PFSK-1 (cell line): ENCODE data around the gene PI4KB.

Source experiments
- FOXP2 ChIP-seq: optimal IDR thresholded peaks from 2 replicates; pipeline ENCODE3; 2011; ENCODE audit warnings: borderline replicate concordance, control low read depth, inconsistent platforms; ENCODE audit not compliant: insufficient read depth; ENCODE audit errors: extremely low read length, extremely low read depth
- POLR2AphosphoS5 ChIP-seq: IDR thresholded peaks from 2 replicates; pipeline ENCODE4 v1.6.1; 2012; ENCODE audit warnings: low read depth, mild to moderate bottlenecking, control low read depth, low read length, moderate library complexity
- SIN3A ChIP-seq: IDR thresholded peaks from 2 replicates; pipeline ENCODE4 v1.6.1; 2012; ENCODE audit warnings: mild to moderate bottlenecking, low read length, moderate library complexity, borderline replicate concordance; ENCODE audit not compliant: insufficient read depth
- TAF1 ChIP-seq: IDR thresholded peaks from 2 replicates; pipeline ENCODE4 v1.6.1; 2012; ENCODE audit warnings: low read length, control low read depth, borderline replicate concordance; ENCODE audit not compliant: insufficient read depth
- TF ChIP-seq, protein P1 (sequence below), 2 experiments: IDR thresholded peaks; 2 replicates each; pipeline versions ENCODE4 v1.6.1 to v1.8.0; 2011 to 2012; ENCODE audit warnings: low read depth in 2 of 2, low read length in 2 of 2, control low read depth in 1 of 2, inconsistent platforms in 1 of 2, mild to moderate bottlenecking in 1 of 2, moderate library complexity in 1 of 2; ENCODE audit not compliant: insufficient read depth in 1 of 2

Gene PI4KB

GRCh38 chr1:151347523-151348246 is 20.5 kb upstream of the PI4KB start:
- no peak for TF ChIP-seq TAF1

- TF ChIP-seq, protein P1, sequence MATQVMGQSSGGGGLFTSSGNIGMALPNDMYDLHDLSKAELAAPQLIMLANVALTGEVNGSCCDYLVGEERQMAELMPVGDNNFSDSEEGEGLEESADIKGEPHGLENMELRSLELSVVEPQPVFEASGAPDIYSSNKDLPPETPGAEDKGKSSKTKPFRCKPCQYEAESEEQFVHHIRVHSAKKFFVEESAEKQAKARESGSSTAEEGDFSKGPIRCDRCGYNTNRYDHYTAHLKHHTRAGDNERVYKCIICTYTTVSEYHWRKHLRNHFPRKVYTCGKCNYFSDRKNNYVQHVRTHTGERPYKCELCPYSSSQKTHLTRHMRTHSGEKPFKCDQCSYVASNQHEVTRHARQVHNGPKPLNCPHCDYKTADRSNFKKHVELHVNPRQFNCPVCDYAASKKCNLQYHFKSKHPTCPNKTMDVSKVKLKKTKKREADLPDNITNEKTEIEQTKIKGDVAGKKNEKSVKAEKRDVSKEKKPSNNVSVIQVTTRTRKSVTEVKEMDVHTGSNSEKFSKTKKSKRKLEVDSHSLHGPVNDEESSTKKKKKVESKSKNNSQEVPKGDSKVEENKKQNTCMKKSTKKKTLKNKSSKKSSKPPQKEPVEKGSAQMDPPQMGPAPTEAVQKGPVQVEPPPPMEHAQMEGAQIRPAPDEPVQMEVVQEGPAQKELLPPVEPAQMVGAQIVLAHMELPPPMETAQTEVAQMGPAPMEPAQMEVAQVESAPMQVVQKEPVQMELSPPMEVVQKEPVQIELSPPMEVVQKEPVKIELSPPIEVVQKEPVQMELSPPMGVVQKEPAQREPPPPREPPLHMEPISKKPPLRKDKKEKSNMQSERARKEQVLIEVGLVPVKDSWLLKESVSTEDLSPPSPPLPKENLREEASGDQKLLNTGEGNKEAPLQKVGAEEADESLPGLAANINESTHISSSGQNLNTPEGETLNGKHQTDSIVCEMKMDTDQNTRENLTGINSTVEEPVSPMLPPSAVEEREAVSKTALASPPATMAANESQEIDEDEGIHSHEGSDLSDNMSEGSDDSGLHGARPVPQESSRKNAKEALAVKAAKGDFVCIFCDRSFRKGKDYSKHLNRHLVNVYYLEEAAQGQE (IDR thresholded peaks at IDR 0.05; ENCODE audit: insufficient read depth in 1 of 2, low read depth in 2 of 2, low read length in 2 of 2): no peak; a peak in 1 of 4 replicates
- 0 out of 2 replicates have a peak, but pooled peaks have one; percentile 12 for TF ChIP-seq POLR2AphosphoS5
- TF ChIP-seq FOXP2: peak; percentile 55
- TF ChIP-seq TAF1: peak; percentile 44; the same call in 1 of the 2 replicates
- TF ChIP-seq SIN3A: peak; percentile 64; the same call in 1 of the 2 replicates
Observed at GRCh38 chr1:151346769-151347522, 19.7 kb upstream of the PI4KB start, which contains the start of gene RFX5. RFX5 (minus strand) TSS chr1:151347252; CDS start chr1:151346320, 932 bp downstream.

GRCh38 chr1:151346082-151346768 is 19.0 kb upstream of the PI4KB start:
- TF ChIP-seq POLR2AphosphoS5: no peak
- TF ChIP-seq SIN3A: no peak
- TF ChIP-seq TAF1: no peak
- no peak for TF ChIP-seq FOXP2
- TF ChIP-seq, protein P1 (IDR thresholded peaks at IDR 0.05; ENCODE audit: insufficient read depth in 1 of 2, low read depth in 2 of 2, low read length in 2 of 2): no peak

DNA sequence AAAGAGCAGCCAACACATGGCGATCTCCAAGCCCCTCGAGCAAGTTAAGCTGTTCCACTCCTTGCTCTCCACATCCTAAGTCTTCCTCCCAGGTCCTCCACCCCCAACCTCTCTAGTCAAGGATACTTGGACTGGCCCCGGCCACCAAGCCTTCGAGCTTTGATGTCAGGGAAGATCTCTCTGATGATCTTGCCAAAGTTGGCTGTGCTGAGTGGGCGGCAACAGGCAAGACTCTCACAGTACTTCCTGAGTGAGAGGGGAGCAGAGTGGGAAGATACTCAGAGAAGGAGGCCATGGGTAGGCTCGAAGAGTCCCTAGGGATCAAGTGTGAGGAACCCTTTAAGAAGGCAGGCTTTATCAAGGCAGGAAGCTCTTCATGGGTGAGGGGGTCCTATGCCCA is 17.1 kb upstream of the PI4KB start:
- no peak for TF ChIP-seq FOXP2

GRCh38 chr1:151343587-151343986 is 16.4 kb upstream of the PI4KB start:
- TF ChIP-seq, protein P1 (IDR thresholded peaks at IDR 0.05; ENCODE audit: insufficient read depth in 1 of 2, low read depth in 2 of 2, low read length in 2 of 2): no peak
- no peak for TF ChIP-seq POLR2AphosphoS5
- TF ChIP-seq SIN3A: no peak

GRCh38 chr1:151342569-151342968 is 15.4 kb upstream of the PI4KB start:
- no peak for TF ChIP-seq POLR2AphosphoS5
